Purkinje cell (primary cell): Measurements from ENCODE around the gene SLC20A1. TPM values are rescaled to one million over a fixed set of nuclear protein-coding genes. Genes with fewer than 3 reads are reported as not detected.

Experiments used
- polyA plus RNA-seq: library from polyadenylated mRNA; unstranded; fragments of >200 nt; fragmentation: Nextera tagmentation; gene quantifications from 2 replicates; pipeline ENCODE4 v1.2.1, GENCODE V29; 2014

SLC20A1 gene, protein sequence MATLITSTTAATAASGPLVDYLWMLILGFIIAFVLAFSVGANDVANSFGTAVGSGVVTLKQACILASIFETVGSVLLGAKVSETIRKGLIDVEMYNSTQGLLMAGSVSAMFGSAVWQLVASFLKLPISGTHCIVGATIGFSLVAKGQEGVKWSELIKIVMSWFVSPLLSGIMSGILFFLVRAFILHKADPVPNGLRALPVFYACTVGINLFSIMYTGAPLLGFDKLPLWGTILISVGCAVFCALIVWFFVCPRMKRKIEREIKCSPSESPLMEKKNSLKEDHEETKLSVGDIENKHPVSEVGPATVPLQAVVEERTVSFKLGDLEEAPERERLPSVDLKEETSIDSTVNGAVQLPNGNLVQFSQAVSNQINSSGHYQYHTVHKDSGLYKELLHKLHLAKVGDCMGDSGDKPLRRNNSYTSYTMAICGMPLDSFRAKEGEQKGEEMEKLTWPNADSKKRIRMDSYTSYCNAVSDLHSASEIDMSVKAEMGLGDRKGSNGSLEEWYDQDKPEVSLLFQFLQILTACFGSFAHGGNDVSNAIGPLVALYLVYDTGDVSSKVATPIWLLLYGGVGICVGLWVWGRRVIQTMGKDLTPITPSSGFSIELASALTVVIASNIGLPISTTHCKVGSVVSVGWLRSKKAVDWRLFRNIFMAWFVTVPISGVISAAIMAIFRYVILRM
- 732 and 829 TPM in 2 replicates for polyA plus RNA-seq

DNA sequence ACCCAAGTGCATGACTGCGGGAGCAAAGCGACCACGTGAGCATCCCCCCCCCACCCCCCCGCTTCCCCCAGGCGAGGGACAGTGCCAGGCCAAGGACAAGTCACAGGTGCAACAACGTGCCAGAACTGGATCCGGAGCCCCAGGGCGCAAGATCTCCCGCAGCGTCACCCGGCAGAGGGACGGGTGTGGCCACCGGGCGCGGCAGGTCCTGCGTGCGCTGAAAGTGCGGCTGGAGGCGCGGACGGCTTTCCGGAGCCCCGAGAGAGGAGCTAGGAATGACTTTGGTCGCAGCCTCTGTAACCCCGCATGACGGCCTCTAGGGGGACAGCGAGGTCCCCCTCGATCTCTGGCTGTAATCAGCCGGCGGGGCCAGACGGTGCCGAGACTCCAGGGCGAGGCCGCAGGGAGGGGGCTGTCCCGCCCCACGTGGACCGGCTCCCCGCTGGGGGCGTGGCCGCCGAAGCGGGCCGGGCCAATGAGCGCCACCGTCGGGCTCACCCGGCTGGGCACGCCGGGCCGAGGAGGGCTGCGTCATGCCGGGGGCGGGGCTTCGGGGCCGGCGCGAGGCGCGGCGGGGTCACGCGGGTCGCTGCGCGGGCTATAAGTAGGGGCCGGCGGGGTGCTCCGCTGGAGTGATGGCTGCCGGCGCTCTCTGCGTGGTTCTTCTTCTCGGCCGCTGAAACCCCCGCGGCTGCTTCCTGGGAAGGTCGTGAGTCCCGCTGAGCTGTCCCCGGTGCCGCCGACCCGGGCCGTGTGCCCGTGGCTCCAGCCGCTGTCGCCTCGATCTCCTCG is at the start of gene SLC20A1:
Gene SLC20A1 (plus strand): TSS at position 630 of the 792 bp plus-strand sequence. CDS start 890 bp downstream, outside the sequence.

Other genes starting within 250 kb of the SLC20A1 start
- 0.31 and 3.1 TPM in 2 replicates for gene RGPD8, start 212.3 kb upstream of the SLC20A1 start, polyA plus RNA-seq
- 17.8 and 22.3 TPM in 2 replicates for gene TTL, start 163.8 kb upstream of the SLC20A1 start, polyA plus RNA-seq
- gene POLR1B, start 103.5 kb upstream of the SLC20A1 start, polyA plus RNA-seq, result 4.4 and 12.1 TPM in 2 replicates
- 72.5 and 84.2 TPM in 2 replicates for gene CHCHD5, start 61.3 kb upstream of the SLC20A1 start, polyA plus RNA-seq
- gene NT5DC4, start 75.1 kb downstream of the SLC20A1 start, polyA plus RNA-seq, result 0.18 TPM in 1 of 2 replicates, not detected in the other
- 3.7 TPM in 1 of 2 replicates, not detected in the other for gene CKAP2L, start 118.7 kb downstream of the SLC20A1 start, polyA plus RNA-seq
- not detected in 2 replicates for gene IL1A, start 138.6 kb downstream of the SLC20A1 start, polyA plus RNA-seq
- gene IL1B, start 190.8 kb downstream of the SLC20A1 start, polyA plus RNA-seq, result not detected in 2 replicates